ENCODE measurements around the gene MYO1B. TPM values are rescaled to one million over a fixed set of nuclear protein-coding genes. Genes with fewer than 3 reads are reported as not detected.

Gene MYO1B
- total RNA-seq, 4 donors from 2014 or later = 17.2 to 31.8 (median 28.8) TPM

- peaks cover 25% of the 10 kb centered on the region for H3K4me1 ChIP-seq
- H3K27ac ChIP-seq = no peak overlapping the region
- no peaks in the 10 kb centered on the region for H3K9me3 ChIP-seq
- no peaks in the 10 kb centered on the region for H3K36me3 ChIP-seq
- DNase-seq (ENCODE audit: low spot score in 2 of 2) = no peak
- H3K27me3 ChIP-seq = no peaks in the 10 kb centered on the region
- H3K4me3 ChIP-seq = no peak overlapping the region
- TF ChIP-seq POLR2AphosphoS5 (IDR thresholded peaks at IDR 0.05) = no peak
- no peak for TF ChIP-seq POLR2A (IDR thresholded peaks at IDR 0.05)
- TF ChIP-seq CTCF (IDR thresholded peaks at IDR 0.05) = no peak
- no peak for TF ChIP-seq EP300 (IDR thresholded peaks at IDR 0.05)
- WGBS = 46% methylated on average over 2 of the region's 2 CpGs
These were observed 13.2 kb upstream of the MYO1B start for GRCh38 chr2:191231995-191232394.

DNA sequence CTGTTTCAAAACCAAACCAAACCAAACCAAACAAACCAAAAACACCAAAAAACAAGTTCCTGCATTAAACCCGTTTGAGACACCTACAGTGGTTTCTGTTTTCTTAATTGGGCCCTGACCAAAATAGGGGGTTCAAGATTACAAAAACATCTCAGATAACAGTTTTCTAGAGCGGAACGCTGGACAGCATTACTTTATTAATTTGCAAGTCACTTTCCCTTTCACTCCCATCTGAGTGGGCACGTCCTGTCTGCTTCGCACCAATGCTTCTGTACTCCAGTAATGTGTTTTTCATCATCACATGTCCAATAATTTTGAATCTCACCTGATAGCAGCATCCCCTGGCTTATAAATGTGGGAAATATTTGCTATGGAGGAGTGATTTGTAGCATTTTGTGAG, 11.7 kb upstream of the MYO1B start:
- H3K4me3 ChIP-seq = no peak overlapping the region
- TF ChIP-seq POLR2AphosphoS5 (IDR thresholded peaks at IDR 0.05) (no peak), POLR2A (IDR thresholded peaks at IDR 0.05) (no peak)
- H3K4me1 ChIP-seq = peaks cover 22% of the 10 kb centered on the region
- H3K9me3 ChIP-seq = no peaks in the 10 kb centered on the region
- no peak overlapping the region for H3K27ac ChIP-seq
- DNase-seq (ENCODE audit: low spot score in 2 of 2) = no peak
- 95% methylated on average over 5 of the region's 5 CpGs for WGBS
- no peaks in the 10 kb centered on the region for H3K36me3 ChIP-seq
- H3K27me3 ChIP-seq = no peaks in the 10 kb centered on the region

GRCh38 chr2:191234376-191234775, 10.8 kb upstream of the MYO1B start:
- 63% methylated on average over 1 of the region's 1 CpG for WGBS
- no peak for DNase-seq (ENCODE audit: low spot score in 2 of 2)
- Histone ChIP-seq H3K27me3 (no peaks in the 10 kb centered on the region), H3K27ac (no peak overlapping the region), H3K4me3 (no peak overlapping the region), H3K36me3 (no peaks in the 10 kb centered on the region), H3K4me1 (peaks cover 14% of the 10 kb centered on the region), H3K9me3 (no peaks in the 10 kb centered on the region)
- TF ChIP-seq CTCF (IDR thresholded peaks at IDR 0.05) (no peak), EP300 (IDR thresholded peaks at IDR 0.05) (no peak), POLR2A (IDR thresholded peaks at IDR 0.05) (no peak), POLR2AphosphoS5 (IDR thresholded peaks at IDR 0.05) (no peak)

DNA sequence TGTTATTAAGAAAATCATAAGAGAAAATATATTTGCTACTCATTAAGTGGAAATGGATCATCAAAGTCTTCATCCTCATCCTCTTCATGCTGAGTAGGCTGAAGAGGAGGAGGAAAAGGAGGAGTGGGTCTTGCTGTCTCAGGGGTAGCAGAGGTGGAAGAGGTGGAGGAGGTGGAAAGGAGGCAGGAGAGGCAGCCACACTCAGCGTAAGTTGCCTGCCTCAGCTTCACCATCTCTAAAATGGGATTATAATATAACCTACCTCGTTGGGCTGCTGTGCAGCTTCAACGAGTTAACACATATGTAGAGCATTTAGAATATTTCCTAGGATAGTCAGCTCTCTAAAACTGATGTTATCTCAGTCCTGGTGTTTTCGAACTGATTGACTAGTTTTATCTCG, 4.3 kb upstream of the MYO1B start:
- WGBS = 77% methylated on average over 5 of the region's 5 CpGs
- Histone ChIP-seq H3K36me3 (no peaks in the 10 kb centered on the region), H3K4me3 (no peak overlapping the region)

DNA sequence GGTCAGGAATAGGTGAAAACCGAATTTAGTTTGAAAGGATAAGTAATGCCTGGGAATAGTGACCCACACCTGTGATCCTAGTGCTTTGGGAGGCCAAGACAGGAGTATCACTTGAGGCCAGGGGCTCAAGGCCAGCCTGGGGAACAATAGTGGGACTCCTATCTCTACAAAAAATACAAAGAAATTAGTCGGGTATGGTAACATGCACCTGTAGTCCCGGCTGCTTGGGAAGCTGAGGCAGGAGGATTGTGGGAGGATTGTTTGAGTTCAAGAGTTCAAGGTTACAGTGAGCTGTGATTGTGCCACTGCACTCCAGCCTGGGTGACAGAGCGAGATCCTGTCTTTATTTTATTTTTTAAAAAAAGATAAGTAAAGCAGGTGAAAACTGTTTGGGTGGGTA, 3.8 kb upstream of the MYO1B start:
- Histone ChIP-seq H3K4me1 (peaks cover 13% of the 10 kb centered on the region), H3K27ac (no peak overlapping the region), H3K9me3 (no peaks in the 10 kb centered on the region), H3K27me3 (no peaks in the 10 kb centered on the region), H3K4me3 (no peak overlapping the region), H3K36me3 (no peaks in the 10 kb centered on the region)
- 93% methylated on average over 4 of the region's 4 CpGs for WGBS
- no peak for DNase-seq (ENCODE audit: low spot score in 2 of 2)
- no peak for TF ChIP-seq CTCF (IDR thresholded peaks at IDR 0.05)
- no peak for TF ChIP-seq EP300 (IDR thresholded peaks at IDR 0.05)
- TF ChIP-seq POLR2A (IDR thresholded peaks at IDR 0.05) = no peak
- TF ChIP-seq POLR2AphosphoS5 (IDR thresholded peaks at IDR 0.05) = no peak

More for the DNA sequence above, 4.3 kb upstream of the MYO1B start:
- TF ChIP-seq EP300 (IDR thresholded peaks at IDR 0.05) (no peak), POLR2A (IDR thresholded peaks at IDR 0.05) (no peak), POLR2AphosphoS5 (IDR thresholded peaks at IDR 0.05) (no peak), CTCF (IDR thresholded peaks at IDR 0.05) (no peak)
- no peak for DNase-seq (ENCODE audit: low spot score in 2 of 2)
- Histone ChIP-seq H3K27ac (no peak overlapping the region), H3K4me1 (peaks cover 8% of the 10 kb centered on the region), H3K27me3 (no peaks in the 10 kb centered on the region), H3K9me3 (no peaks in the 10 kb centered on the region)

- no peak for DNase-seq (ENCODE audit: low spot score in 2 of 2)
- H3K36me3 ChIP-seq = no peaks in the 10 kb centered on the region
- no peak overlapping the region for H3K4me3 ChIP-seq
- TF ChIP-seq POLR2AphosphoS5 (IDR thresholded peaks at IDR 0.05) (no peak), CTCF (IDR thresholded peaks at IDR 0.05) (no peak), EP300 (IDR thresholded peaks at IDR 0.05) (no peak), POLR2A (IDR thresholded peaks at IDR 0.05) (no peak)
- 88% methylated on average over 1 of the region's 1 CpG for WGBS
- H3K27me3 ChIP-seq = no peaks in the 10 kb centered on the region
- H3K27ac ChIP-seq = no peak overlapping the region
- no peaks in the 10 kb centered on the region for H3K9me3 ChIP-seq
- H3K4me1 ChIP-seq = peaks cover 29% of the 10 kb centered on the region
These were observed 2.0 kb upstream of the MYO1B start for GRCh38 chr2:191243154-191243553.
